H7 (cell line): Measurements from ENCODE around the gene DARS1. TPM values are rescaled to one million over a fixed set of nuclear protein-coding genes. Genes with fewer than 3 reads are reported as not detected.
A peak's percentile ranks its signal among the peaks of the same experiment; 100 is the strongest.
"Not testable (repeated sequence)": the region's sequence is repeated elsewhere in the genome, so short reads cannot be mapped to it uniquely, and the experiment has no call there.

ENCODE experiments used
- DNase-seq: peaks from one replicate; pipeline ENCODE4 v3.0.0; 2012
- H3K27me3 ChIP-seq: 2 replicates; pipeline ENCODE4 v1.6.0; 2011; ENCODE audit warnings: mild to moderate bottlenecking, low read length; ENCODE audit not compliant: control insufficient read depth, insufficient read depth
- H3K36me3 ChIP-seq: replicated peaks from 2 replicates; pipeline ENCODE4 v1.5.1; 2011; ENCODE audit warnings: low read length; ENCODE audit not compliant: control insufficient read depth, insufficient read depth
- H3K4me3 ChIP-seq: 2 replicates; pipeline ENCODE4 v1.5.1; 2011; ENCODE audit warnings: low read depth, mild to moderate bottlenecking, control low read depth, low read length, moderate library complexity; ENCODE audit not compliant: insufficient read depth
- total RNA-seq: library from RNA; depleted of rRNA; stranded (reverse); fragments of >200 nt; shearing (Covaris generic); gene quantifications from 2 replicates; pipeline ENCODE4 v1.2.3, GENCODE V29; 2014

DARS1 gene
- total RNA-seq, 1 experiment from 2014 or later, result 79.5 TPM

DNA sequence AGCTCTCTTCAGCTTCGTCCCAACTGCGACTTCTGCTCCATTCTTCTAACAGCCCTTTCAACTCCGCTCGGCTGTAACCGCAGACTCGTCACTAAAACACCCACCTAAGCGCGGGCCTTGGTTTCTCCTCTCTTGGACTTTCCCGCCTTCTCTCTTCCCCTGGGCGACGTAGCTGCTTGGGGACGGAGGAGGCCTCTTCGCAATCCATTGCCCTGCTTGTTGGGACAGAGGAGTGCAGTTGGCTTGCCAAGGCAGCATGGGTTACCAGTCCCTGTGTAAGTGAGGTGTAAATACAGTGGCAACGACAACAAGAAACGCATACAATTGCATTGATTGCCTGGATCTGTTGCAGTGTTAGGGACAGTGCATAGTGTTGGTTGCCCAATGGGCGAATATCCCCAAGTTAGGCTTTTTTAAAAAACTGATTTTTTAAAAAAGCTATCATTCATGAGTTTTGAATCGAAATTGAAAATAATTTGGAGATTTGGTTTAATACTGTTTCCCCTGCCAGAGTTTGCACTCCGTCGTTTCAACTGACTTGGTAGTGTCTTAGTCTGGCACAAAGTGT, 484 bp upstream of the DARS1 start:
- no peak for DNase-seq
- peaks cover 4% of the 10 kb centered on the region for H3K36me3 ChIP-seq
- H3K27me3 ChIP-seq, result no peaks in the 10 kb centered on the region
- H3K4me3 ChIP-seq, result peak overlapping the region; percentile 98

DNA sequence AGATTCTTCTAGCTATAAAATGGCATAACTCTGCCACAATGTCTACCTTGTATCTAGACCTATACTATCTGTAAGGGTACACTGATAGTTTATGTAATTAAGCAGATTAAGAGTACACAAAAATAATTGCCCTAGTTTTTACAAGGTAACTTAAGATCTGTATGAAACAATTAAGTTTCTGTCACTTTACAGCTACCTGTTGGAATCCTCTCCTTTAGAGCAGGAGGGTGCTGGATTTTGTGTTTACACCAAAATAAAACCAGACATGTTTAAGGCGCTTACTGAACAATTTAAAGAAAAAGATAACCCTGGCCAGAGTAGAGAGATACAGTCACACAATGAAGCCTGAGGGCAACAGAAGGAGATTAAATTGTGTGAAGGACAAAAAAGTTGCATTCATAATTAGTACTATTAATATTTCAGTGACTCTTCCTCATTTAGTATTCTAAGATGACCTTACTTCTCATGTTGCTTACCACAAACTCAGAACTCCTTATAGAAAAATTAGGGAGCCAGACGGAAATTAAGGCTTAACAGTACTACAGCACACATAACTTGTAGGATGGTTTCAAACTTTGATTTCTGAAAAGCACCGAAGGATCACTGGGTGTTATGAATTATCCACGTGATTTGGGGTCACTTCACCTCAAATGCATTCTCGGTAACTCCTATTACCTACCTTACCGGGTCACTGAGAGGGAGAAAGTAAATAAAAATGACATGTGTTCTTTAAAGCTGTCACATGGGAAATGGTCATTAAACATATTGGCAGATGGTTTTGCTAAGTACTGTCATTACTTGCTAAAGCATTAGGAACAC, 1.0 kb downstream of the DARS1 start:
- Histone ChIP-seq H3K4me3 (peak overlapping the region; percentile 98), H3K27me3 (no peaks in the 10 kb centered on the region), H3K36me3 (peaks cover 4% of the 10 kb centered on the region)
- DNase-seq, result no peak

DNA sequence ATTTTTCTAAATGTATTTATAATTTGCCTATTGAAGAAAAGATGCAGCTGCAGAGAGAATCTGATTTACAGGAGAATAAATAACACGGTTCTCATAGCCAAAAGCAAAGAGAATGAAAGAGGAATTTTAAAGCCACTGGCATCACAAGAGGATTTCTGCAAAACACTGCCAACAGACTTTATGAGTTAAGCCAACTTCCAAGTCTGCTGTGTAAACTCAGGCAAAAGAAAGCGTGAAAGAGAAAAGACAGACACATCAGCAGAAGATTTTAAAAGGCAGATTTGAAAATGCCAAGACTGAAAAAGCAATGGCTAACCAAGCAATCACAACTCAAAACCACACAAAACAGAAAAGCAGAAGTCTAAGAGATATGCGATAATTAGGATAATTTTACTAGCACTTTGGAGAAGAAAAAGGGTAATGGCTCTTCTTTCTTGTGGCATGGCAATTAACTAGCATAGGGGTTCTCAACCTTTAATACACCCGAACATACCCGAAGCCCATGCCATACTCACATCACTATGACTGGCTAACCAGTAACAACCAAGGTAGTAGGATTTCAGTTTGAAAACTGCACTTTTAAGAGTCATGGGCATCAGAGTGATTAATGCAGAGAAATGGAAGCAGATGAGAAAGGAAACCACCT, 4.9 kb downstream of the DARS1 start:
- peaks cover 10% of the 10 kb centered on the region for H3K36me3 ChIP-seq
- DNase-seq, result no peak
- H3K4me3 ChIP-seq, result no peak overlapping the region
- no peaks in the 10 kb centered on the region for H3K27me3 ChIP-seq

DNA sequence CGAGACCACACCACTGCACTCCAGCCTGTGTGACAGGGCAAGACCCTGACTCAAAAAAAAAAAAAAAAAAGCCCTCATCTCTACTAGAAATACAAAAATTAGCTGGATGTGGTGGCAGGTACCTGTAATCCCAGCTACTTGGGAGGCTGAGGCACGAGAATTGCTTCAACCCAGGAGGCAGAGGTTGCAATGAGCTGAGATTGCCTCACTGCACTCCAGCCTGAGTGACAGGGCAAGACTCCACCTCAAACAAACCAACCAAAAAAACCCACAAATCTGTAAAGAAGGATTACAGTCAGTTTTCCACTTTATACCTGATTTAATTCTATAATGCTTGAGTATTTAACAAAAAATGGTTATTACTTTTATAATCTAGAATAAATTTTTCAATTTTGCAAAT, 9.7 kb downstream of the DARS1 start:
- Histone ChIP-seq H3K4me3 (no peak overlapping the region), H3K36me3 (peaks cover 6% of the 10 kb centered on the region), H3K27me3 (no peaks in the 10 kb centered on the region)
- no peak for DNase-seq

DNA sequence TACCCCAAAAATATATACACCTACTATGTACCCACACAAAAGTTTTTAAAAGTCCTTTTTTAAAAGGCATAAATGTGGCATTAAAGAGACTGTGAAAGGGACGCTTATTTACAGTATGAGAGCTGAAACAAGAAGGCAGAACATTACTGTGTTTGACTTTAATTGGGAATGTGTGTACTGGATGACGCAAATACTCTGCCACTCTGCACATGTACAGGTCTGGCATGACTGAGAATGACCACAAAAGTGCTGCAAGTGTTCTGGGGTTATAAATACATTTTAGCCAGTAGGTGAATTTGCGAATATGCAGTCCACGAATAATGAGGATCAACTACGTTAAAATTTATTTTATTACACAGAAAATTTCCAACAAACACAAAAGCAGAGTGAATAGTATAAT, 11.4 kb downstream of the DARS1 start:
- no peak for DNase-seq
- Histone ChIP-seq H3K27me3 (no peaks in the 10 kb centered on the region), H3K4me3 (no peak overlapping the region), H3K36me3 (peaks cover 6% of the 10 kb centered on the region)

DNA sequence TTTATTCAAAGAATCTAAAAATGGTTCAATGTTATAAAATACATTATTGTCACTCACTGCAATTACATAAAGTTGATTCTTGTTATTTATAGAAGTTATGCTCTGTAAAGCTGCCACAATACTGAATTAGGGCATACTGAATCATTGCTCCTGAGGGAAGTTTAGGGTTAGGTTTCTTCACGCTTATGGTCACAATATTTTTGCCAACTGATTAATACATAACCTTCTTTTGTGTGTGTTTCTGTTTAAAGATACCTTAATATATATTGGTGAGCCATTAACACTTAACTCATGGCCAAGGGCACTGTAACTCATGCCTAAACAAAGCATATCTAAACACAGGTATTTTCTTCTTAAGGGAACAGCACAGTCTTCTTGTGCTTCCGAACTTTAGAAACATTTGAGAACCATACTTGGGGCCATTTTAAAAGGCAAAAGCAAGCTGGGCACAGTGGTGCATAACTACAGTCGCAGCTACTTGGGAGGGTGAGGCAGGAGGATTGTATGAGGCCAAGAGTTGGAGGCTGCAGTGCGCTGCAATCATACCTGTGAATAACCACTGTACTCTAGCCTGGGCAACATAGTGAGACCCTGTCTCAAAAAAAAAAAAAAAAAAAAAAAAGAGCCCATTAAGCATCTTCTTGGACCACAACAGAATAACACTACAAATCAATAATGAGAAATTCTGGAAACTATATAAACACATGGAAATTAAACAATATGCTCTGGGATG, 15.6 kb downstream of the DARS1 start:
- DNase-seq, result no peak
- Histone ChIP-seq H3K4me3 (no peak overlapping the region), H3K27me3 (no peaks in the 10 kb centered on the region), H3K36me3 (no peaks in the 10 kb centered on the region; the same call in none of the 2 replicates)

DNA sequence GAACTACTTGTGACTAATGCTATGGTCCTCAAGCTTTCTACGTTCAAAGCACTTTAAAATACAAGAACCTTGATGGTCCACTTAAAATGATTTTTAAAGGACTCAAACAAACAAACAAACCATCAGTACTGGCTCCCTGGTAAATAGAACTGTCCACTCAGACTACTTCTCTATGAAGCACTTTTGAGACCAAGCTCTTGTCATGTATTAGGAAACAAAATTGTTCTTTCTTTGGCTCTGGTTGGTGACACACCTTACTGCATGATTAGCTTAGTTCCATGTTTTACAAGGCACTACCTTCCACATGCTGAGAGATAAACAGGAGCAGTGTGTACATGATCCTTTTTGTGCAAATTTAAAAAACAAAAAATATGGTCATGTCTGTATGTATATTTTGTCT, 19.7 kb downstream of the DARS1 start:
- no peak overlapping the region for H3K4me3 ChIP-seq

DNA sequence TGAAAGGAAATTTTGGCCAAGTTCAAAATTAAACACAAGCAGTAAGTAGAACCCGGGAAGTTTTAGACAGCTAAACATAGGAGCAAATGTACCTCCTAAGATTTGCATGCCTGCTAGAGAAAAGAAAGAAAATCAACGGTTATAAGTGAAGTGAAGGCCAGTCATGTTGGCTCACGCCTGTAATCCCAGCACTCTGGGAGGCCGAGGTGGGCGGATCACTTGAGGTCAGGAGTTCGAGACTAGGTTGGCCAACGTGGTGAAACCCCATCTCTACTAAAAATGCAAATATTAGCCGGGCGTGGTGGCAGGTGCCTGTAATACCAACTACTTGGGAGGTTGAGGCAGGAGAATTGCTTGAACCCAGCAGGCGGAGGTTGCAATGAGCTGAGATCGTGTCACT, 21.0 kb downstream of the DARS1 start:
- not testable (repeated sequence) for DNase-seq, H3K36me3 ChIP-seq, H3K27me3 ChIP-seq, H3K4me3 ChIP-seq

More for the DNA sequence above, 19.7 kb downstream of the DARS1 start:
- no peak for DNase-seq
- Histone ChIP-seq H3K36me3 (no peaks in the 10 kb centered on the region; the same call in 1 of the 2 replicates), H3K27me3 (no peaks in the 10 kb centered on the region)

DNA sequence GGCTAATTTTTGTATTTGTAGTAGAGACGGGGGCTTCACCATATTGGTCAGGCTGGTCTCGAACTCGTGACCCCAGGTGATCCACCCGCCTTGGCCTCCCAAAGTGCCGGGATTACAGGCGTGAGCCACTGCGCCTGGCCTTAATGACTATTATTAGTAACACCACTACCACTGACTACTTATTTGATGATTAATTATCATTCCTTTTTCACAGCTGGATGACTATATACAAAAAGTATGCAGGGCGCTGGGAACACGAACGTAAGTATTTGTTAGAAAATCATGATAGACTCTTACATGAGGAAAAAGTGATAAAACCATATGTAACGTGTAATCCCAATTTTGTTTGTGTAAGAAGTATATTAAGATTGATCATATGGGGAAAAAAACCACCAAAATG, 21.6 kb downstream of the DARS1 start:
- H3K27me3 ChIP-seq, result no peaks in the 10 kb centered on the region
- no peak overlapping the region for H3K4me3 ChIP-seq
- no peak for DNase-seq

DNA sequence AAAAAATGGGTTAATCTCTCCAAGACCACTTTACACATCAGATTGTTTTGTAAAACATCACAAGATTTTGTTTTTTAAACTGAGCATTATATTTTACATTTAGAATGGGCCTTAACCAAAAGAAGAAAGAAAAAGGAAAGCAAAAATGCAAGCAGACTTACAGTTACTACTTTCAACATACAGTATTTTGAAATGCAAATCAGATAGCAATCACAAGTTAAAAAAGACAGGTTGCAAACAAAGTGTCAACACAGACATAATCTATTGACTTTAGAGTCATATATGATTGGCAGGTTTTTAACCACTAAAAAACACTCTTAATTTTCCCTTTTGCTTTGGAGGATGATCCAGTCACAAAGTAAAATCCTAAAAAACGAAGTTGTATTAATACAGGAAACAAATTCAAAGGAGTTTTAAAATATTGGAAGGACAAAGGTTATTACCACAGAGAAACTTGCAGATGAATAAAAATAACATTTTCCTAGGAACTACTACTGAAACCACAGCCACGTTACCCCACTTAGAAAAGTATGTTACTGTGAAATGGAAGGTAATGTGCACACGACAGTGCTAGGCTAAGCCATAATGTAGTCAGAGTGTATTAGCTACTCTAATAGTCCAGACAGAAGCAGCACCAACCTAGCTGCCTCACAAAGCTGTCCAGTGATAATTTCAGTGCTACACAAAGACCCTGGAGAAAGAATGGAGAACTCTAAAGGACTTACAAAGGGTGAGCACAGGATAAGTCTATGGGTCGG, 22.9 kb downstream of the DARS1 start:
- H3K27me3 ChIP-seq, result no peaks in the 10 kb centered on the region
- no peak for DNase-seq
- no peaks in the 10 kb centered on the region for H3K36me3 ChIP-seq
- H3K4me3 ChIP-seq, result no peak overlapping the region

More for the DNA sequence above, 21.6 kb downstream of the DARS1 start:
- H3K36me3 ChIP-seq, result no peaks in the 10 kb centered on the region

DNA sequence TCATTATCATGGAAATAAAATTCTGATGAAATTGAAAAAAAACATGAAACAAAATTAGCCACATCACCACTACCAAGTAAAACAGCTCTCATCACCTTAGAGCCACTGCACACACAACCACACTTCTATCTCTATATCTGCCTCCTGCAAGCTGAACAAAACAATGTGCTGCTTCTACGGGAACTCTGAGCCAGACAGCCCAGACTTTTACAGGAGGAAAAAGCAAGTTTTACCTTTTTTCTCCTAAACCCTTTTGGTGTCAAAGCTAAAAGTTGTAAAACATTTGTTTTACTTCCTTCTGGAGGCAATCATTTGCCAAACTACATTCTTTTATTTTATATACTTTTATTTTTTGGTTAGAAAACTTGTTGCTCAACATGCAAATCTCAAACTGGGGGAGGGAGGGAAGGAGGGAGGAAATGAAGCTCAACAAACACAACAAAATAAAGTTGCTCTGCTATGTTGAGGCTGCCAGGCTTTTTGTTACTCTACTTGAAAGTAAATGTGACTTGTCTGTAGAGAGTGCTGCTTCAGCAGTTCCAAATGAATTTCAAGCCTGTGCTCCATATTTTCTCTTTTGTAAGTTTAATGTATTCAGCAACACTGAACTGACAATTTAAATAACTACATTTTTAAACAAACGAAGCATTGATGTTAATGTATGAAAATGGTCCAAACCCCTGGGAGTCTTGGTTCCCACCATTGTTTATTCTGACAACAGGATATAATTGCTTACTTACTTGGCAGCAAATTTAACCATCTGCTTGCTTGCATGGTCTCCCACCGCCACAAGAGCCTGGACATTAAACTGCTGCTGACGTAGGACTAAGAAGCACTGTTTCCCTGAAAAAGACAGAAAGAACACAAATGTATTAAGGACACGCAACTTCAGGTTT, 24.5 kb downstream of the DARS1 start:
- DNase-seq, result peak; percentile 9
- no peak overlapping the region for H3K4me3 ChIP-seq

DNA sequence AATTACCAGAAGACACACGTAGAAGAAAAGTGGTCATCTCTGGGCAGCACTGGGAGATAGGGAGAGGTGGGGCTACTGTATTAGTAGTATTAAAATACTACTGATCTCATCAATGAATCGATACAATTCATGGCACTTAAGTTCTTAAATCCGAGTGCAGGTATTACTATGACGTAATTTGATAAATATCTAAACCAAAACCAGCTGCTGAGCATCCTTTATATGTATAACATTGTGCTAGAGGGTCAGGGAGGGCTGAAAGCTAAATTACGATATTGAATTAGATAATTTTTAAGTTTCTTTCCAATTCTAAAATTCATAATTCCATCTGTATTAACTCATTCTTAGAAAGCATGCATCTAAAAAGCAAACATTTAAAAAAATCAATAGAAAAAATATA, 25.3 kb downstream of the DARS1 start:
- no peak overlapping the region for H3K4me3 ChIP-seq
- no peak for DNase-seq
- no peaks in the 10 kb centered on the region for H3K27me3 ChIP-seq
- H3K36me3 ChIP-seq, result no peaks in the 10 kb centered on the region

More for the DNA sequence above, 24.5 kb downstream of the DARS1 start:
- Histone ChIP-seq H3K27me3 (no peaks in the 10 kb centered on the region), H3K36me3 (no peaks in the 10 kb centered on the region)

DNA sequence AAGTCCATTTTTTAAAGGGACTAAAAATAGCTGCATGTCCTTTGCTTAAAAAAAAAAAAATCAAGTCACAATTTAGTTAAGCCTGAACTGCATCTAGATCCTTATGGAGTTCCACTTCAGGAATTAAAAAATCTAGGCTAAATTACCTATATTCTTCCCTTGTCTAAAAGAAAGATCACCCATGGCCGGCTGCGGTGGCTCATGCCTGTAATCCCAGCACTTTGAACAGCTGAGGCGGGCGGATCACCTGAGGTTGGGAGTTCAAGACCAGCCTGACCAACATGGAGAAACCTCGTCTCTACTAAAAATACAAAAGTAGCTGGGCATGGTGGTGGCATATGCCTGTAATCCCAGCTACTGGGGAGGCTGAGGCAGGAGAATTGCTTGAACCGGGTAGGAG, 26.5 kb downstream of the DARS1 start:
- H3K27me3 ChIP-seq, DNase-seq, H3K4me3 ChIP-seq, H3K36me3 ChIP-seq: not testable (repeated sequence)
